ENCODE results near the gene ATP2B3. TPM values are rescaled to one million over a fixed set of nuclear protein-coding genes. Genes with fewer than 3 reads are reported as not detected.
A peak's percentile ranks its signal among the peaks of the same experiment; 100 is the strongest.

Gene ATP2B3
- total RNA-seq, 1 donor from 2014 or later, result not detected

- H3K4me3 Mint-ChIP-seq, result no peak overlapping the region
- ATAC-seq (ENCODE audit: low read depth) (no peak), DNase-seq (no peak)
- H3K4me1 Mint-ChIP-seq, result peaks cover 8% of the 10 kb centered on the region
- TF ChIP-seq CTCF (IDR thresholded peaks at IDR 0.05), result no peak
- no peaks in the 10 kb centered on the region for H3K36me3 Mint-ChIP-seq (ENCODE audit: low read depth)
- intact Hi-C loops (cut with micrococcal nuclease), result loop anchor here (5.0 kb wide), 1 partner anchor 40 kb away; no protein-coding TSS in a partner anchor
- no peaks in the 10 kb centered on the region for H3K27me3 Mint-ChIP-seq
- no peaks in the 10 kb centered on the region for H3K9me3 Mint-ChIP-seq
- CTCF ChIA-PET, result no interaction called here
- POLR2A ChIA-PET, result no interaction called here
- H3K27ac Mint-ChIP-seq, result no peak overlapping the region
Measured at GRCh38 chrX:153572601-153573000, 55.2 kb downstream of the ATP2B3 start.

- Mint-ChIP-seq H3K27me3 (no peaks in the 10 kb centered on the region), H3K36me3 (ENCODE audit: low read depth) (no peaks in the 10 kb centered on the region), H3K4me3 (no peak overlapping the region), H3K9me3 (no peaks in the 10 kb centered on the region), H3K27ac (no peak overlapping the region), H3K4me1 (peaks cover 8% of the 10 kb centered on the region)
- intact Hi-C loops (cut with micrococcal nuclease), result loop anchor here (1.0 to 5.0 kb wide), 2 partner anchors 17 to 38 kb away; no protein-coding TSS in a partner anchor
- ChIA-PET POLR2A (no interaction called here), CTCF (interaction anchor here (0.9 to 1.3 kb wide), 2 partner anchors 24 to 33 kb away, joined by 3 to 4 read pairs; partner anchors contain the start of gene CCNQ)
- no peak for TF ChIP-seq CTCF (IDR thresholded peaks at IDR 0.05)
- ATAC-seq (ENCODE audit: low read depth) (peak; percentile 71), DNase-seq (no peak)
Measured at GRCh38 chrX:153573984-153574383, 56.5 kb downstream of the ATP2B3 start.

- no peaks in the 10 kb centered on the region for H3K9me3 Mint-ChIP-seq
- no peak for ATAC-seq (ENCODE audit: low read depth)
- no peak overlapping the region for H3K4me3 Mint-ChIP-seq
- peaks cover 14% of the 10 kb centered on the region for H3K4me1 Mint-ChIP-seq
- H3K27ac Mint-ChIP-seq, result no peak overlapping the region
- CTCF ChIA-PET, result no interaction called here
- no peaks in the 10 kb centered on the region for H3K27me3 Mint-ChIP-seq
- no peak for TF ChIP-seq CTCF (IDR thresholded peaks at IDR 0.05)
- intact Hi-C loops (cut with micrococcal nuclease), result no loop called here
- H3K36me3 Mint-ChIP-seq (ENCODE audit: low read depth), result no peaks in the 10 kb centered on the region
- POLR2A ChIA-PET, result no interaction called here
- DNase-seq, result no peak
Measured at GRCh38 chrX:153576239-153576870, 58.9 kb downstream of the ATP2B3 start.

- H3K4me3 Mint-ChIP-seq, result no peak overlapping the region
- ATAC-seq (ENCODE audit: low read depth), result no peak
- H3K27me3 Mint-ChIP-seq, result no peaks in the 10 kb centered on the region
- ChIA-PET POLR2A (interaction anchor here (0.5 kb wide), 1 partner anchor 1111 kb away, joined by 3 read pairs; no protein-coding TSS in a partner anchor), CTCF (no interaction called here)
- DNase-seq, result no peak
- H3K36me3 Mint-ChIP-seq (ENCODE audit: low read depth), result no peaks in the 10 kb centered on the region
- H3K4me1 Mint-ChIP-seq, result peaks cover 15% of the 10 kb centered on the region
- intact Hi-C loops (cut with micrococcal nuclease), result no loop called here
- no peak for TF ChIP-seq CTCF (IDR thresholded peaks at IDR 0.05)
- no peaks in the 10 kb centered on the region for H3K9me3 Mint-ChIP-seq
- H3K27ac Mint-ChIP-seq, result no peak overlapping the region
Measured at GRCh38 chrX:153576961-153577360, 59.5 kb downstream of the ATP2B3 start.

GRCh38 chrX:153578200-153578835 lies 60.9 kb downstream of the ATP2B3 start:
- Mint-ChIP-seq H3K27ac (no peak overlapping the region), H3K4me3 (no peak overlapping the region), H3K27me3 (no peaks in the 10 kb centered on the region), H3K36me3 (ENCODE audit: low read depth) (no peaks in the 10 kb centered on the region), H3K9me3 (no peaks in the 10 kb centered on the region), H3K4me1 (peaks cover 29% of the 10 kb centered on the region)
- TF ChIP-seq CTCF (IDR thresholded peaks at IDR 0.05), result no peak
- POLR2A ChIA-PET, result no interaction called here
- CTCF ChIA-PET, result no interaction called here
- intact Hi-C loops (cut with micrococcal nuclease), result no loop called here
- no peak for DNase-seq
- no peak for ATAC-seq (ENCODE audit: low read depth)

All from activated B cell treated with CpG ODN at 0.5 μM for 24 hours (primary cell).